Measurements from ENCODE around the gene CFAP251. TPM values are rescaled to one million over a fixed set of nuclear protein-coding genes. Genes with fewer than 3 reads are reported as not detected.

CFAP251 gene
- total RNA-seq, 2 donors from 2014 or later = 3.6 to 7.0 TPM

DNA sequence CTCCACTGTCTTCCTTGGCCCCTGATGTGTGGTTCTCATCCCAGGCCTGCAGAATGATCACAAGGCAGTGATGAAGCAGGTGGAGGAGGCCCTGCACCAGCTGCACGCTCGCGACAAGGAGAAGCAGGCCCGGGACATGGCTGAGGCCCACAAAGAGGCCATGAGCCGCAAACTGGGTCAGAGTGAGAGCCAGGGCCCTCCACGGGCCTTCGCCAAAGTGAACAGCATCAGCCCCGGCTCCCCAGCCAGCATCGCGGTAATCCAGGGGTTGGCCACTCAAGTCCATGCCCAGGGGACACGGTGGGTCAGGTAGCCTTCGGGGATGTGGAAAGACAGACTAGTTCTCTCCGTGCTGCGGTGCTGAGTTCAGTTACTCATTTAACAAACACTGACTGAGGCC is 18.8 kb upstream of the CFAP251 start:
- no peaks in the 10 kb centered on the region for H3K27me3 ChIP-seq
- TF ChIP-seq, protein P1, sequence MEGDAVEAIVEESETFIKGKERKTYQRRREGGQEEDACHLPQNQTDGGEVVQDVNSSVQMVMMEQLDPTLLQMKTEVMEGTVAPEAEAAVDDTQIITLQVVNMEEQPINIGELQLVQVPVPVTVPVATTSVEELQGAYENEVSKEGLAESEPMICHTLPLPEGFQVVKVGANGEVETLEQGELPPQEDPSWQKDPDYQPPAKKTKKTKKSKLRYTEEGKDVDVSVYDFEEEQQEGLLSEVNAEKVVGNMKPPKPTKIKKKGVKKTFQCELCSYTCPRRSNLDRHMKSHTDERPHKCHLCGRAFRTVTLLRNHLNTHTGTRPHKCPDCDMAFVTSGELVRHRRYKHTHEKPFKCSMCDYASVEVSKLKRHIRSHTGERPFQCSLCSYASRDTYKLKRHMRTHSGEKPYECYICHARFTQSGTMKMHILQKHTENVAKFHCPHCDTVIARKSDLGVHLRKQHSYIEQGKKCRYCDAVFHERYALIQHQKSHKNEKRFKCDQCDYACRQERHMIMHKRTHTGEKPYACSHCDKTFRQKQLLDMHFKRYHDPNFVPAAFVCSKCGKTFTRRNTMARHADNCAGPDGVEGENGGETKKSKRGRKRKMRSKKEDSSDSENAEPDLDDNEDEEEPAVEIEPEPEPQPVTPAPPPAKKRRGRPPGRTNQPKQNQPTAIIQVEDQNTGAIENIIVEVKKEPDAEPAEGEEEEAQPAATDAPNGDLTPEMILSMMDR (IDR thresholded peaks at IDR 0.05) = no peak
- no peak for TF ChIP-seq POLR2A (IDR thresholded peaks at IDR 0.05)
- peaks cover 7 to 42% of the 10 kb centered on the region in 2 donors for H3K36me3 ChIP-seq (replicated peaks in 1 of 2; ENCODE audit: insufficient read depth in 1 of 2, low read depth in 2 of 2)
- H3K4me1 ChIP-seq = peaks cover 3% of the 10 kb centered on the region
- no peak overlapping the region for H3K4me3 ChIP-seq
- no peaks in the 10 kb centered on the region for H3K9me3 ChIP-seq
- WGBS, 2 donors = 89 to 91% methylated on average over 4 to 14 of the region's 14 CpGs
- no peak for DNase-seq
- intact Hi-C loops (cut with DNase I) = no loop called here
- no peak overlapping the region for H3K27ac ChIP-seq
- no peak for ATAC-seq

DNA sequence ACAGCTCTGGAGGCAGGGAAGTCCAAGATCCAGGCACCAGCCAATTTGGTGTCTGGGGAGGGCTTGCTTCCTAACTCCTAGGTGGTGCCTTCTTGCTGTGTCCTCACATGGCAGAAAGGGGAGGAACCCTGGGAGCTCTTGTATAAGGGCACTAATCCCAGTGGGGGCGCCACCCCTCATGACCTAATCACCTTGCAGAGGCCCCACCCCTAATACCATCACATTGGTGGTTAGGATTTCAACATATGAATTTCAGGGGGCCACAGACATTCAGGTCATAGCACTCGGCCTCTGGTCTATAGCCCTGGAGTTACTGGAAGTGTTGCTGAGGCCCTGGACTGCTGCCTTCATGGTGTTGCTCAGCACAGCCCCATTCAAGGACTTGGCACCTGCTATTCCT is 15.2 kb upstream of the CFAP251 start:
- DNase-seq (no peak), ATAC-seq (no peak)
- 89% methylated on average over 2 of the region's 2 CpGs; no CpG with 5 or more reads in 1 of the 2 donors for WGBS, 2 donors
- Histone ChIP-seq H3K4me1 (no peaks in the 10 kb centered on the region), H3K36me3 (replicated peaks in 1 of 2; ENCODE audit: insufficient read depth in 1 of 2, low read depth in 2 of 2) (peaks cover 7 to 44% of the 10 kb centered on the region in 2 donors), H3K27ac (no peak overlapping the region), H3K27me3 (no peaks in the 10 kb centered on the region), H3K4me3 (no peak overlapping the region), H3K9me3 (no peaks in the 10 kb centered on the region)
- TF ChIP-seq, protein P1 (IDR thresholded peaks at IDR 0.05) = no peak
- no peak for TF ChIP-seq POLR2A (IDR thresholded peaks at IDR 0.05)
- intact Hi-C loops (cut with DNase I) = no loop called here

DNA sequence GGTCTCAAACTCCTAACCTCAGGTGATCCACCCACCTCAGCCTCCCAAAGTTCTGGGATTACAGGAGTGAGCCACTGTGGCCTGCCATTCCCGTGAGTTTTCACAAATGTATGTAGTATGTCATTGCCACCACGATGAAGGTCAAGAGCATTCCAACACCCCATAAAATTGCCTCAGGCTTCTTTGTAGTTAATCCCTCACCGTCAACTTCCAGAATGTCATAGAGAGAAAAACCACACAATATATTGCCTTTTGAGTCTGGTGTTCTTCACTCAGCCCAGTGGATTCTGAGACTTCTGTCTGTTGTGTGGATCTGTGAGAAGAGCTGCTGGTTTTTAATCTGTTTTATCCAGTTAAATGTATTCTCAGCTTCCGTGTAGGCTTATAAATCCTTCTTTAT is 12.6 kb upstream of the CFAP251 start:
- H3K4me1 ChIP-seq = no peaks in the 10 kb centered on the region
- WGBS, 2 donors = 81 to 82% methylated on average over 4 of the region's 4 CpGs
- no peaks in the 10 kb centered on the region for H3K9me3 ChIP-seq
- DNase-seq = no peak
- ATAC-seq = no peak
- TF ChIP-seq, protein P1 (IDR thresholded peaks at IDR 0.05) = no peak
- no peak for TF ChIP-seq POLR2A (IDR thresholded peaks at IDR 0.05)
- H3K36me3 ChIP-seq (replicated peaks in 1 of 2; ENCODE audit: insufficient read depth in 1 of 2, low read depth in 2 of 2) = peaks cover 7 to 40% of the 10 kb centered on the region in 2 donors
- H3K27me3 ChIP-seq = no peaks in the 10 kb centered on the region
- no peak overlapping the region for H3K4me3 ChIP-seq
- intact Hi-C loops (cut with DNase I) = no loop called here
- no peak overlapping the region for H3K27ac ChIP-seq

DNA sequence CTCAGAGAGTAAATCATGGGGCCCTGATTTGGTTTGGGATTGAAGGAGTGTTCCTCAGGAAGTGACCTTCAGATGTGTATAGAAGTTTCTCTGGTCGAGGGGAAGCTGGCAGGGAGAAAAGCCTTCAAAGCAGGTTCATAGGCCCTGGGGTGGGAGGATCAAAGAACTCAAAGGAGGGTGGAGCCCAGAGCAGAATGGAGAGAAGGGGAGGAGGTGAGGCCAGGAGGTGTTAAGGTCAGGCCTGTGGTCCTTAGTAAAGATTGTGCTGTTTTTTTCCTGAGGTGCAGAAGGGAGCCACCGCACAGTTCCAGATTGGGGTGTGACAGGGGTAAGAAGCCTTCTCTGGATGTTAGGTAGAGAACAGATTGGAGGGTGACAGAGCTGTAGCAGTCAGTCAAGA is 9.7 kb upstream of the CFAP251 start:
- Histone ChIP-seq H3K36me3 (replicated peaks in 1 of 2; ENCODE audit: insufficient read depth in 1 of 2, low read depth in 2 of 2) (peaks cover 0 to 20% of the 10 kb centered on the region in 2 donors), H3K9me3 (no peaks in the 10 kb centered on the region), H3K27me3 (no peaks in the 10 kb centered on the region), H3K27ac (no peak overlapping the region), H3K4me3 (no peak overlapping the region), H3K4me1 (no peaks in the 10 kb centered on the region)
- intact Hi-C loops (cut with DNase I) = no loop called here
- DNase-seq (no peak), ATAC-seq (no peak)
- WGBS, 2 donors = 59 to 85% methylated on average over 2 of the region's 2 CpGs
- TF ChIP-seq, protein P1 (IDR thresholded peaks at IDR 0.05) = no peak
- no peak for TF ChIP-seq POLR2A (IDR thresholded peaks at IDR 0.05)

DNA sequence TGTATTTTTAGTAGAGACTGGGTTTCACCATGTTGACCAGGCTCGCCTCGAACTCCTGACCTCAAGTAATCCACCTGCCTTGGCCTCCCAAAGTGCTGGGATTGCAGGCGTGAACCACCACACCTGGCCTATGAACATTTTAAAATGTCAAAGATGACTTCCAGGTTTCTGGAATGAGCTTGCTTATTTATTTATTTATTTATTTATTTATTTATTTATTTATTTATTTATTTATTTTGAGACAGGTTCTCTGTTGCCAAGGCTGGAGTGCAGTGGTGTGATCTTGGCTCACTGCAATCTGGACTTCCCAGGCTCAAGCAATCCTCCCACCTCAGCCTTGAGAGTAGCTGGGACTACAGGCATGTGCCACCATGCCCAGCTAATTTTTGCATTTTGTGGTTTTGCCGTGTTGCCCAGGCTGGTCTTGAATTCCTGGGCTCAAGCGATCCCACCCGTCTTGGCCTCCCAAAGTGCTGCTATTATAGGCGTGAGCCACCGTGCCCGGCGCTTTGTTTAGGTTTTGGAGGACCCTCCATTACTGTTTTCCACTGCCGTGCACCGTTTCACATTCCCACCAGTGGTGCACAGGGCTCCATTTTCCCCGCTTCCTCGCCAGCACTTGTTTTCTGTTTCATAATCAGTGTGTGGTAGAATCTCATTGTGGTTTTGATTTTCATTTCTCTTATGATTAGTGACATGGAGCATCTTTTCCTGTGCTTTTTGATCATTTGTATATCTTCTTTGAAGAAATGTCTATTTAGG is 6.4 kb upstream of the CFAP251 start:
- H3K36me3 ChIP-seq (replicated peaks in 1 of 2; ENCODE audit: insufficient read depth in 1 of 2, low read depth in 2 of 2) = peaks cover 0 to 15% of the 10 kb centered on the region in 2 donors
- 90 to 94% methylated on average over 13 to 14 of the region's 14 CpGs for WGBS, 2 donors
- no peak for TF ChIP-seq POLR2A (IDR thresholded peaks at IDR 0.05)
- TF ChIP-seq, protein P1 (IDR thresholded peaks at IDR 0.05) = no peak
- DNase-seq (no peak), ATAC-seq (no peak)
- intact Hi-C loops (cut with DNase I) = no loop called here
- H3K4me3 ChIP-seq = no peak overlapping the region
- no peaks in the 10 kb centered on the region for H3K4me1 ChIP-seq
- no peaks in the 10 kb centered on the region for H3K27me3 ChIP-seq
- H3K27ac ChIP-seq = no peak overlapping the region
- H3K9me3 ChIP-seq = no peaks in the 10 kb centered on the region
